Osteocyte (in vitro differentiated cells): Measurements from ENCODE around the gene ABCF2. TPM values are rescaled to one million over a fixed set of nuclear protein-coding genes. Genes with fewer than 3 reads are reported as not detected.

Source experiments
- DNase-seq: peaks from one replicate; pipeline ENCODE4 v3.0.0; 2021; ENCODE audit warnings: mixed read lengths; ENCODE audit not compliant: unreplicated experiment; ENCODE audit errors: extremely low spot score
- H3K27ac Mint-ChIP-seq: one replicate; pipeline ENCODE4 v1.8.0; 2021; ENCODE audit warnings: mild to moderate bottlenecking, mixed read lengths; ENCODE audit not compliant: unreplicated experiment
- H3K27me3 Mint-ChIP-seq: one replicate; pipeline ENCODE4 v1.8.0; 2021; ENCODE audit warnings: mixed read lengths; ENCODE audit not compliant: unreplicated experiment
- H3K36me3 Mint-ChIP-seq: one replicate; pipeline ENCODE4 v1.8.0; 2021; ENCODE audit warnings: mixed read lengths; ENCODE audit not compliant: unreplicated experiment
- H3K4me1 Mint-ChIP-seq: one replicate; pipeline ENCODE4 v1.8.0; 2021; ENCODE audit warnings: mixed read lengths; ENCODE audit not compliant: unreplicated experiment
- H3K4me3 Mint-ChIP-seq: one replicate; pipeline ENCODE4 v1.8.0; 2021; ENCODE audit warnings: mild to moderate bottlenecking, moderate library complexity, mixed read lengths; ENCODE audit not compliant: unreplicated experiment
- H3K9me3 Mint-ChIP-seq: one replicate; pipeline ENCODE4 v1.8.0; 2021; ENCODE audit warnings: mixed read lengths; ENCODE audit not compliant: unreplicated experiment
- CTCF ChIP-seq: fragments of 200-600 bp; sonication (generic); IDR thresholded peaks from 2 replicates; pipeline ENCODE4 v1.5.0; 2021; ENCODE audit warnings: antibody characterized with exemption, mild to moderate bottlenecking, moderate library complexity
- total RNA-seq: library from RNA; stranded (reverse); gene quantifications from 2 replicates; pipeline ENCODE4 v1.2.1, GENCODE V29; 2021

ABCF2 gene
- total RNA-seq, 1 donor from 2014 or later, result 43.9 TPM

DNA sequence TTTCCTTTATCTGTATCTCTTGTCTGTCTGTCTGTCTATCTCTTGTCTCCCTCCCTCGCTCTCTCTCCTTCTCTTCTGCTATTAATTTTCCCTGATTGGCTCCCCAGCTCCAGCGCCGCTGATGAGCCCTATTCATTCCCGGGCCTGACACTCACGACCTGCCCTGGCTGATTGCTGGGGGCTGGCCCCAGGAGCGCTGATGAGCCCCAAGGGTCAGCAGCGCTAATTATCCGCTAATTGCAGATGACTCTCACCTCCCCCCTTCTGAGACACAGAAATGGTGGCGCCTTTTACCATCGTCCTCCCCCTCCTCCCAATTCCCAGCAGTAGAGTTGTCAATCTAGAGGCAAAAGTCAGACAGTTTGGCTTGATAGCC, 58.2 kb downstream of the ABCF2 start:
- no peak overlapping the region for H3K4me3 Mint-ChIP-seq
- no peak overlapping the region for H3K27ac Mint-ChIP-seq
- no peaks in the 10 kb centered on the region for H3K9me3 Mint-ChIP-seq
- peaks cover 49% of the 10 kb centered on the region for H3K27me3 Mint-ChIP-seq
- H3K4me1 Mint-ChIP-seq, result no peaks in the 10 kb centered on the region
- DNase-seq, result no peak
- H3K36me3 Mint-ChIP-seq, result no peaks in the 10 kb centered on the region
- no peak for TF ChIP-seq CTCF

DNA sequence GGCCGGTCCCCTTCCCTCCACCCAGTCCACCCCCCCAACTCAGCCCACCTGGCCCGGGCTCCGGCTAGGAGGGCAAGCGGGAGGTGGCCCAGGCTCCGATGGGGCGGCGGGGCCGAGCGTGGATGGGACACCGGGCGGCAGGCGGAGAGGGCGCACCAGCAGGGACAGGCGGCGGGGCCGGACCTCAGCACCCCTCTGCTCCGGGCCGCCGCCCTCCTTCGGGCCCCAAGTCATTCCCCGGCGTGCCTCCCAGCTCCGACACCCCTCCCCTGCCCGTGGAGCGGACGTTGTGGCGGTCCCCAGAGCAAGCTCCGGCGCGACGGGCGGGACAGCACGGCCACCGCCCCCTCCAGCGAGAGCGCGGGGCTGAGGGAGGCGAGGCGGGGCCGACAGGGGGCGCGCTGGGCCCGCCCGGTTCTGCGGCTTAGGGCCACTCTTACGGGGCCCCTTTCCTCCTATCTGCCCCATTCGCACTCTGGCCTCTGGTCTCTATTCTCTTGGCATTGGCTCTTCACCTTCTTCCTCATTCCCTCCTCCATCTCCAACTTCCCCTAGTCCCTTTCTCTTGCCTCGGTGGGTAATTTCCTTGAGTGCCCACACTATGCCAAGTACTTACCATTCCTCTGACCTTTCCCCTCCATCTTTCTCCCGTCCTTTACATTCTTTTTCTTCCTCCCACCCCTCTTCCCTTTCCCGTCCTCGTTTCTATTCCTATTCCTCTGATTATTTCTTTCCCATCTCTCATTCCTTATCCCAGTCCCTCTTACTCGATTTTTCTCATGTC, 58.8 kb downstream of the ABCF2 start:
- no peak for DNase-seq
- Mint-ChIP-seq H3K27me3 (peaks cover 45% of the 10 kb centered on the region), H3K27ac (no peak overlapping the region), H3K9me3 (no peaks in the 10 kb centered on the region), H3K4me1 (no peaks in the 10 kb centered on the region), H3K36me3 (no peaks in the 10 kb centered on the region), H3K4me3 (peak overlapping the region; percentile 53)
- peak; percentile 72 for TF ChIP-seq CTCF

DNA sequence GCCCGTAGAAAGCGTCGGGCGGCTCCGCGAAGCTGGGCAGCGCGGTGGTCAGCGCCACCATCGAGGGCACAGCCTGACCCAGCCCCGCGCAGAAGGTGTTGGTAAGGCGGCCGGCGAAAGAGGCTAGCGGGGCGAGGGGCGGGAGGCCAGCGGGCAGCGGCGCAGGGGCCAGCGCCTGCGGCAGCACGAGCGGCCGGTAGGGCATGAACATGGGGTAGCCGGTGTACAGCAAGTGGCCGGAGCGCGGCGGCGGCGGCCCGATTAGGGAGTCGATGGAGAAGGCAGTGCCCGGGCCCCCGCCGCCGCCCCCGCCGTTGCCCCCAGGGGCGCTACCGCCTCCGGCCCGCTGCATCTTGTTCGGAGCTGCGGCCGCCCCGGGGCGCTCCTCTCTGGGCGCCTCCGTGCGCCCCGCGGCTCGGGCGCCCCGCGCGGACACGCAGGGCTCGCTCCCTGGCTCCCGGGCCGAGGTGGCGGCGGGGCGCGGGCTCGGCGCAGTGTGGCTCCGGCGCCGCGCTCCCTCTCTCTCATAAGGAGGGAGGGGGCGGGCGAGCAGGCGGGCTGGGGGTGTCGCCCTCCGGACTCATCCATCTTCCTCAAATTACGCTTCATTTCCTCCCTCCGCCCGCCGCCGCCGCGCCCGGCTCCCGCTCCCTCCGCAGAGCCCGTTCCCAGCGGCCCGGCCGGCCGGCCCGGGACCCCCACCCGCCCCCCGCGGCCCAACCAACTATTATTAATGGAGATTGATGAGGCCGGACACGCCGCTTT, 59.6 kb downstream of the ABCF2 start, which contains the start of gene GBX1:
Gene GBX1 (minus strand): TSS at position 498 of the 765 bp plus-strand sequence. CDS start 146 bp downstream, at position 352.
- Mint-ChIP-seq H3K4me3 (peak within 1 kb of the TSS; percentile 53), H3K4me1 (no peaks in the 10 kb centered on the region), H3K36me3 (no peaks in the 10 kb centered on the region), H3K27ac (no peak within 1 kb of the TSS), H3K27me3 (peaks cover 38% of the 10 kb centered on the region), H3K9me3 (no peaks in the 10 kb centered on the region)
- TF ChIP-seq CTCF, result no peak
- no peak for DNase-seq

DNA sequence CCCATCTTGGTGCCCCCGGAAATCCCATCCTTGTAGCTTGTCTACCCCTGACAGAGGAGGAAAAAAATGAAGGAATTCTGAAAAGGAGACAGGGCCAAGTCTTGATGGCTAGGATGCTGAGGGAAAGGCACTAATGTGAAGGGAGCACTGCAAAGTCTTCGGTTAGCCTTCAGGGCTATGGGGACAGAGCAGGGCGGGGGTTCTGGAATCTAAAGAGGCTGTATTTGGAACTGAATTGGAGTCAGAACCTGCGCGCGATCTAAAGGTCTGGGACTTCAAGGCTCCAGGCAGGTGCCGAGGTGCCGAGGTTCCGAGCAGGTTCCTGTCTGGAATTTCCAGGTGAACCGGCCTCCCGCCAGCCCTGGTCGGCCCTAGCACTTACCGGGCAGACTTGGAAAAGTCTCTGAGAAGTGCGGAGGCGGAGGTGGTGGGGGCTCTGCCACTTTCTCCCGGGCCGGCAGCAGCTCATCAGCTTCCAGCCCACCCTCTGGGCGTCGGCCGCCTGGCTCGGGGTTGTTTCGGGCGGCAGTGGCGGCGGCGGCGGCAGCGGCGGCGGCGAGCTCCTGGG, 60.3 kb downstream of the ABCF2 start:
- Mint-ChIP-seq H3K27me3 (peaks cover 33% of the 10 kb centered on the region), H3K4me3 (peak overlapping the region; percentile 51), H3K9me3 (no peaks in the 10 kb centered on the region), H3K36me3 (no peaks in the 10 kb centered on the region), H3K4me1 (no peaks in the 10 kb centered on the region), H3K27ac (no peak overlapping the region)
- no peak for TF ChIP-seq CTCF
- no peak for DNase-seq

Other genes with a start within 250 kb of the ABCF2 start
- not detected in 2 replicates for gene KCNH2, start 248.9 kb downstream of the ABCF2 start, total RNA-seq
- gene NOS3, start 236.2 kb downstream of the ABCF2 start, total RNA-seq, result 0.73 TPM in 1 of 2 replicates, not detected in the other
- gene ATG9B, start 202.7 kb downstream of the ABCF2 start, total RNA-seq, result 0.11 and 0.39 TPM in 2 replicates
- gene ABCB8, start 198.8 kb downstream of the ABCF2 start, total RNA-seq, result 38.1 and 39.7 TPM in 2 replicates
- gene ASIC3, start 178.7 kb downstream of the ABCF2 start, total RNA-seq, result 3.6 and 5.8 TPM in 2 replicates
- 18.8 and 23.7 TPM in 2 replicates for gene CDK5, start 169.3 kb downstream of the ABCF2 start, total RNA-seq
- 289 and 297 TPM in 2 replicates for gene SLC4A2, start 167.6 kb downstream of the ABCF2 start, total RNA-seq
- gene FASTK, start 146.4 kb downstream of the ABCF2 start, total RNA-seq, result 101 and 104 TPM in 2 replicates
- 26.1 and 30.0 TPM in 2 replicates for gene TMUB1, start 143.7 kb downstream of the ABCF2 start, total RNA-seq
- 131 and 135 TPM in 2 replicates for gene AGAP3, start 140.7 kb downstream of the ABCF2 start, total RNA-seq
- not detected in 2 replicates for gene GBX1, start 59.5 kb downstream of the ABCF2 start, total RNA-seq
- gene ASB10, start 40.0 kb downstream of the ABCF2 start, total RNA-seq, result not detected in 2 replicates
- gene H2BK1, start 16.7 kb downstream of the ABCF2 start, total RNA-seq, result 1.1 TPM in 1 of 2 replicates, not detected in the other
- 89.5 and 93.2 TPM in 2 replicates for gene CHPF2, start 5.3 kb upstream of the ABCF2 start, total RNA-seq
- gene SMARCD3, start 21.5 kb upstream of the ABCF2 start, total RNA-seq, result 88.7 and 96.9 TPM in 2 replicates
- gene NUB1, start 114.6 kb upstream of the ABCF2 start, total RNA-seq, result 61.7 and 63.0 TPM in 2 replicates
- 0.39 TPM in 1 of 2 replicates, not detected in the other for gene WDR86, start 182.8 kb upstream of the ABCF2 start, total RNA-seq
- gene CRYGN, start 212.9 kb upstream of the ABCF2 start, total RNA-seq, result not detected in 2 replicates